CD14-positive monocyte (primary cell): Measurements from ENCODE around the gene IRX1. TPM values are rescaled to one million over a fixed set of nuclear protein-coding genes. Genes with fewer than 3 reads are reported as not detected.
A peak's percentile ranks its signal among the peaks of the same experiment; 100 is the strongest.

Source experiments
- DNase-seq, 3 donors: peaks; one replicate each; pipeline ENCODE4 v3.0.0-alpha.2; 2011 to 2022
- H2AFZ ChIP-seq: 2 replicates; pipeline ENCODE4 v1.6.0; 2012; ENCODE audit warnings: mild to moderate bottlenecking, low read depth, low read length, inconsistent platforms; ENCODE audit not compliant: insufficient read depth, poor library complexity, severe bottlenecking
- H3K27ac ChIP-seq, 2 donors: 1 replicate in 1 of 2; 2 replicates in 1 of 2; pipeline ENCODE4 v1.5.1; 2012 to 2013; ENCODE audit warnings: low read length in 2 of 2, control low read depth in 1 of 2, inconsistent platforms in 1 of 2, low read depth in 1 of 2, mild to moderate bottlenecking in 1 of 2
- H3K27me3 ChIP-seq, 2 donors: one replicate each; pipeline versions ENCODE4 v1.6.0 to v1.6.1; 2011 to 2013; ENCODE audit warnings: low read length in 2 of 2; ENCODE audit not compliant: control insufficient read depth in 2 of 2, insufficient read depth in 2 of 2
- H3K36me3 ChIP-seq, 2 donors: replicated peaks in 1 of 2; 1 replicate in 1 of 2; 2 replicates in 1 of 2; pipeline versions ENCODE4 v1.5.1 to v1.6.1; 2012 to 2013; ENCODE audit warnings: low read length in 2 of 2, control low read depth in 1 of 2, inconsistent platforms in 1 of 2, mild to moderate bottlenecking in 1 of 2; ENCODE audit not compliant: insufficient read depth in 2 of 2, control insufficient read depth in 1 of 2
- H3K4me1 ChIP-seq, 2 donors: 1 replicate in 1 of 2; 2 replicates in 1 of 2; pipeline versions ENCODE4 v1.5.1 to v1.6.1; 2012 to 2013; ENCODE audit warnings: low read length in 2 of 2, control low read depth in 1 of 2, inconsistent platforms in 1 of 2, mild to moderate bottlenecking in 1 of 2, moderate library complexity in 1 of 2; ENCODE audit not compliant: insufficient read depth in 2 of 2, control insufficient read depth in 1 of 2
- H3K4me2 ChIP-seq: replicated peaks from 2 replicates; pipeline ENCODE3; 2012; ENCODE audit warnings: low read length, moderate library complexity, mild to moderate bottlenecking; ENCODE audit not compliant: poor library complexity, severe bottlenecking; ENCODE audit errors: extremely low read depth
- H3K4me3 ChIP-seq, 3 experiments: fragments of 200-600 bp in 1 of 3; sonication (generic) in 1 of 3; replicated peaks in 1 of 3; 1 replicate in 2 of 3; 2 replicates in 1 of 3; pipeline ENCODE4 v1.5.1; 2011 to 2013; ENCODE audit warnings: low read length in 3 of 3, mild to moderate bottlenecking in 3 of 3, control low read depth in 2 of 3, low read depth in 2 of 3, inconsistent platforms in 1 of 3, moderate library complexity in 1 of 3
- H3K79me2 ChIP-seq: 2 replicates; pipeline ENCODE4 v1.6.0; 2012; ENCODE audit warnings: mild to moderate bottlenecking, control low read depth, inconsistent platforms, low read length, moderate library complexity; ENCODE audit not compliant: insufficient read depth
- H3K9ac ChIP-seq: 2 replicates; pipeline ENCODE4 v1.6.0; 2017; ENCODE audit warnings: low read length, mild to moderate bottlenecking; ENCODE audit not compliant: insufficient read depth, poor library complexity, severe bottlenecking
- H3K9me3 ChIP-seq, 2 donors: replicated peaks in 1 of 2; 1 replicate in 1 of 2; 2 replicates in 1 of 2; pipeline versions ENCODE4 v1.5.1 to v1.6.1; 2012 to 2013; ENCODE audit warnings: low read length in 2 of 2, control low read depth in 1 of 2; ENCODE audit not compliant: control insufficient read depth in 1 of 2, insufficient read depth in 1 of 2
- H4K20me1 ChIP-seq: 2 replicates; pipeline ENCODE4 v1.6.0; 2012; ENCODE audit warnings: mild to moderate bottlenecking, low read length, control low read depth, moderate library complexity; ENCODE audit not compliant: insufficient read depth
- H3K27ac Mint-ChIP-seq, 7 donors: one replicate each; pipeline ENCODE4 v1.8.0; 2020; ENCODE audit warnings: mild to moderate bottlenecking in 7 of 7, mixed read lengths in 7 of 7, moderate library complexity in 6 of 7, inconsistent platforms in 2 of 7
- H3K27me3 Mint-ChIP-seq, 3 donors: one replicate each; pipeline ENCODE4 v1.8.0; 2021 to 2022; ENCODE audit warnings: low read depth in 3 of 3, mild to moderate bottlenecking in 3 of 3, mixed read lengths in 3 of 3, moderate library complexity in 3 of 3, inconsistent platforms in 1 of 3
- H3K36me3 Mint-ChIP-seq, 2 donors: one replicate each; pipeline ENCODE4 v1.8.0; 2020; ENCODE audit warnings: mixed read lengths in 2 of 2, inconsistent platforms in 1 of 2, mild to moderate bottlenecking in 1 of 2
- H3K4me1 Mint-ChIP-seq: one replicate; pipeline ENCODE4 v1.8.0; 2020; ENCODE audit warnings: mild to moderate bottlenecking, mixed read lengths
- H3K4me3 Mint-ChIP-seq, 2 donors: one replicate each; pipeline ENCODE4 v1.8.0; 2020; ENCODE audit warnings: mild to moderate bottlenecking in 2 of 2, mixed read lengths in 2 of 2, moderate library complexity in 1 of 2
- H3K9me3 Mint-ChIP-seq, 7 donors: one replicate each; pipeline ENCODE4 v1.8.0; 2020 to 2022; ENCODE audit warnings: mixed read lengths in 7 of 7, mild to moderate bottlenecking in 6 of 7, moderate library complexity in 6 of 7, inconsistent platforms in 2 of 7
- WGBS: methylation state at CpG from one replicate; pipeline ENCODE4 v1.1.5; 2013; ENCODE audit warnings: missing lambda C conversion rate; ENCODE audit not compliant: insufficient coverage; 5-methylcytosine and 5-hydroxymethylcytosine counted together
- intact Hi-C, 2 donors: fragments of 100-400 bp; cut with micrococcal nuclease; formaldehyde crosslinking; loops; one replicate each; pipeline versions ENCODE4 v1.15.0 to v1.15.1; 2023
- polyA plus RNA-seq, 3 donors: library from polyadenylated mRNA; depleted of rRNA in 1 of 3; unstranded in 2 of 3; stranded (reverse) in 1 of 3; fragments of 300-500 nt in 2 of 3; fragments of >200 nt in 1 of 3; fragmentation: Illumina TruSeq in 2 of 3; gene quantifications; 1 replicate in 2 of 3; 2 replicates in 1 of 3; pipeline ENCODE4 v1.2.3, GENCODE V29; 2012 to 2021
- TF ChIP-seq, protein P1 (sequence below): fragments of 200-600 bp; IDR thresholded peaks from one replicate; pipeline ENCODE4 v1.8.0; 2022; ENCODE audit warnings: antibody characterized with exemption, mild to moderate bottlenecking

Gene IRX1
- polyA plus RNA-seq, 3 donors = not detected

DNA sequence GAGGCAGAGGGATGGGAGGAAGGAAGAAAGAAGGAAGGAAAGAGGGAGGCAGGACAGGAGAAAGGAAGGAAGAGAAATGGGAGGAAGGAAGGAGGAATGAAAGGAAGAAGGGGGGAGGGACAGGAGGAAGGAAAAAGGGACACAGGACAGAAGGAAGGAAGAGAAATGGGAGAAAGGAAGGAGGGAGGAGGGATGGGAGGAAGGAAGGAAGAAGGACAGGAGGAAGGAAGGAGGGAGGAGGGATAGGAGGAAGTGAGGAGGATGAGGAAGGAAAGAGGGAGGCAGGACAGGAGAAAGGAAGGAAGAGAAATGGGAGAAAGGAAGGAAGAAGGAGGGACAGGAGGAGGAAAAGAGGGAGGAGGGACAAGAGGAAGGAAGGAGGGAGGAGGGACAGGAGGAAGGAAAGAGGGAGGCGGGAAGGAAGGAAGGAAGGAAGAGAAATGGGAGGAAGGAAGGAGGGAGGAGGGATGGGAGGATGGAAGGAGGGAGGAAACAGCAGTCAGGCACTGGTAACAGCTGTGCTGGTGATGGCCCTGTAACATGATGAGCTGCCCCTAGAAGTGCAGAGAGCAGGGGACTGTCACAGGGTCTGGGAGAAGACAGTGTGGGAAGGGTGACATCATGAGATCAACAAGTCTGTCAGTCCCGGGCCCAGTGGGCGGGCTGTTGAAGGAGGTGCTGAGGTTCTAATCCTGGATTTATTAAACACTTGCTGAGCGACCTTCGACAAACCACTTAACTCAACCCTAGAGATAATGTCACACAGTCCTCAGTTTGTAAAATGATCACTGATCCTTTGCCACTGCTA lies 10.7 kb upstream of the IRX1 start:
- H3K4me2 ChIP-seq = no peak overlapping the region
- no peak overlapping the region for H3K4me3 ChIP-seq
- intact Hi-C loops = no loop called here
- 63% methylated on average over 1 of the region's 5 CpGs for WGBS
- H2AFZ ChIP-seq = no peak overlapping the region
- Mint-ChIP-seq H3K4me3 (no peak overlapping the region), H3K36me3 (no peaks in the 10 kb centered on the region), H3K27me3 (peaks cover 16 to 29% (median 18%) of the 10 kb centered on the region in 3 donors), H3K27ac (peak overlapping the region in 1 of 7 donors; percentile 55), H3K4me1 (no peaks in the 10 kb centered on the region), H3K9me3 (peaks cover 8 to 14% (median 11%) of the 10 kb centered on the region in 7 donors)
- H3K4me1 ChIP-seq = no peaks in the 10 kb centered on the region
- TF ChIP-seq, protein P1, sequence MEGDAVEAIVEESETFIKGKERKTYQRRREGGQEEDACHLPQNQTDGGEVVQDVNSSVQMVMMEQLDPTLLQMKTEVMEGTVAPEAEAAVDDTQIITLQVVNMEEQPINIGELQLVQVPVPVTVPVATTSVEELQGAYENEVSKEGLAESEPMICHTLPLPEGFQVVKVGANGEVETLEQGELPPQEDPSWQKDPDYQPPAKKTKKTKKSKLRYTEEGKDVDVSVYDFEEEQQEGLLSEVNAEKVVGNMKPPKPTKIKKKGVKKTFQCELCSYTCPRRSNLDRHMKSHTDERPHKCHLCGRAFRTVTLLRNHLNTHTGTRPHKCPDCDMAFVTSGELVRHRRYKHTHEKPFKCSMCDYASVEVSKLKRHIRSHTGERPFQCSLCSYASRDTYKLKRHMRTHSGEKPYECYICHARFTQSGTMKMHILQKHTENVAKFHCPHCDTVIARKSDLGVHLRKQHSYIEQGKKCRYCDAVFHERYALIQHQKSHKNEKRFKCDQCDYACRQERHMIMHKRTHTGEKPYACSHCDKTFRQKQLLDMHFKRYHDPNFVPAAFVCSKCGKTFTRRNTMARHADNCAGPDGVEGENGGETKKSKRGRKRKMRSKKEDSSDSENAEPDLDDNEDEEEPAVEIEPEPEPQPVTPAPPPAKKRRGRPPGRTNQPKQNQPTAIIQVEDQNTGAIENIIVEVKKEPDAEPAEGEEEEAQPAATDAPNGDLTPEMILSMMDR = no peak
- H4K20me1 ChIP-seq = no peaks in the 10 kb centered on the region
- H3K36me3 ChIP-seq = no peaks in the 10 kb centered on the region
- DNase-seq = no peak
- peaks cover 5 to 9% of the 10 kb centered on the region in 2 donors for H3K9me3 ChIP-seq
- H3K27me3 ChIP-seq = peaks cover 9 to 14% of the 10 kb centered on the region in 2 donors
- no peak overlapping the region for H3K9ac ChIP-seq
- H3K79me2 ChIP-seq = no peaks in the 10 kb centered on the region
- no peak overlapping the region for H3K27ac ChIP-seq

GRCh38 chr5:3590161-3590966 lies 5.3 kb upstream of the IRX1 start:
- Histone ChIP-seq H3K9ac (no peak overlapping the region), H3K4me3 (no peak overlapping the region), H3K4me2 (no peak overlapping the region), H3K79me2 (no peaks in the 10 kb centered on the region), H3K9me3 (peaks cover 0 to 32% of the 10 kb centered on the region in 2 donors), H3K27ac (no peak overlapping the region), H4K20me1 (no peaks in the 10 kb centered on the region), H3K27me3 (peaks cover 42 to 68% of the 10 kb centered on the region in 2 donors), H3K4me1 (no peaks in the 10 kb centered on the region), H2AFZ (no peak overlapping the region), H3K36me3 (no peaks in the 10 kb centered on the region)
- H3K36me3 Mint-ChIP-seq = peaks cover 0 to 1% of the 10 kb centered on the region in 2 donors
- 4% methylated on average over 49 of the region's 51 CpGs for WGBS
- no peak overlapping the region for H3K27ac Mint-ChIP-seq
- intact Hi-C loops = no loop called here
- H3K4me3 Mint-ChIP-seq = peak overlapping the region in 1 of 2 donors; percentile 58
- peaks cover 68 to 73% (median 69%) of the 10 kb centered on the region in 3 donors for H3K27me3 Mint-ChIP-seq
- peaks cover 0 to 17% (median 3%) of the 10 kb centered on the region in 7 donors for H3K9me3 Mint-ChIP-seq
- TF ChIP-seq, protein P1 = no peak
- no peaks in the 10 kb centered on the region for H3K4me1 Mint-ChIP-seq
- no peak for DNase-seq
